ENCODE data around the gene CORO2B.

DNA sequence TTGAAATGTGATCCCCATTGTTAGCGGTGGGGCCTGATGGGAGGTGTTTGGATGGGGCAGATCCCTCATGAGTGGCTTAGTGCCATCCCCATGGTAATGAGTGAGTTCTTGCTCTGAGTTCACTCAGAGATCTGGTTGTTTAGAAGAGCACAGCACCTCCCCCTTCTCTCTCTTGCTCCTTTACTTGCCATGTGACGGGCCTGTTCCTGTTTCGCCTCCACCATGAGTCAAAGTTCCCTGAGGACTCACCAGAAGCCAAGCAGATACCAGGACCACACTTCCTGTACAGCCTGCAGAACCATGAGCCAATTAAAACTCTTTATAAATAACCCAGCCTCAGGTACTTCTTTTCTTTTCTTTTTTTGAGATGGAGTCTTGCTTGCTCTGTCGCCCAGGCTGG is 195.3 kb downstream of the CORO2B start:
- TF ChIP-seq, protein P1, sequence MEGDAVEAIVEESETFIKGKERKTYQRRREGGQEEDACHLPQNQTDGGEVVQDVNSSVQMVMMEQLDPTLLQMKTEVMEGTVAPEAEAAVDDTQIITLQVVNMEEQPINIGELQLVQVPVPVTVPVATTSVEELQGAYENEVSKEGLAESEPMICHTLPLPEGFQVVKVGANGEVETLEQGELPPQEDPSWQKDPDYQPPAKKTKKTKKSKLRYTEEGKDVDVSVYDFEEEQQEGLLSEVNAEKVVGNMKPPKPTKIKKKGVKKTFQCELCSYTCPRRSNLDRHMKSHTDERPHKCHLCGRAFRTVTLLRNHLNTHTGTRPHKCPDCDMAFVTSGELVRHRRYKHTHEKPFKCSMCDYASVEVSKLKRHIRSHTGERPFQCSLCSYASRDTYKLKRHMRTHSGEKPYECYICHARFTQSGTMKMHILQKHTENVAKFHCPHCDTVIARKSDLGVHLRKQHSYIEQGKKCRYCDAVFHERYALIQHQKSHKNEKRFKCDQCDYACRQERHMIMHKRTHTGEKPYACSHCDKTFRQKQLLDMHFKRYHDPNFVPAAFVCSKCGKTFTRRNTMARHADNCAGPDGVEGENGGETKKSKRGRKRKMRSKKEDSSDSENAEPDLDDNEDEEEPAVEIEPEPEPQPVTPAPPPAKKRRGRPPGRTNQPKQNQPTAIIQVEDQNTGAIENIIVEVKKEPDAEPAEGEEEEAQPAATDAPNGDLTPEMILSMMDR (IDR thresholded peaks at IDR 0.05; ENCODE audit: low read depth, low read length): no peak
- TF ChIP-seq POLR2A (IDR thresholded peaks at IDR 0.05; ENCODE audit: extremely low read depth, insufficient read length) (no peak), MYC (IDR thresholded peaks at IDR 0.05; ENCODE audit: low read depth, low read length) (no peak)
- TF ChIP-seq, protein P2, sequence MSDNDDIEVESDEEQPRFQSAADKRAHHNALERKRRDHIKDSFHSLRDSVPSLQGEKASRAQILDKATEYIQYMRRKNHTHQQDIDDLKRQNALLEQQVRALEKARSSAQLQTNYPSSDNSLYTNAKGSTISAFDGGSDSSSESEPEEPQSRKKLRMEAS (IDR thresholded peaks at IDR 0.05; ENCODE audit: low read depth, low read length): no peak
